K562 (cell line): ENCODE measurements around the gene FGFRL1. TPM values are rescaled to one million over a fixed set of nuclear protein-coding genes. Genes with fewer than 3 reads are reported as not detected.

Experiments used
- ATAC-seq: fragments of 200-7000 bp; cut with Tn5 transposase; 3 replicates; pipeline ENCODE4 v1.9.1; 2020; ENCODE audit warnings: moderate library complexity
- BruUV-seq: library from RNA; stranded (reverse); fragments of 400-500 nt; replicated peaks from 2 replicates; lab custom pipeline; 2021; lab: Mats Ljungman, UMichigan
- CTCF ChIA-PET: fragments of 300-600 bp; formaldehyde crosslinking; extraction: SDS; loops from one replicate; lab custom pipeline; 2021; ENCODE audit warnings: low intra/inter-chr PET ratio; lab: Yijun Ruan, JAX
- POLR2A ChIA-PET: fragments of 300-600, 350-650 bp; sonication (Branson Sonifier 250); formaldehyde crosslinking; extraction: SDS; loops from one replicate; lab custom pipeline; 2021; ENCODE audit warnings: antibody characterized with exemption, inconsistent platforms; lab: Yijun Ruan, JAX
- DNase-seq, 4 experiments: peaks; one replicate each; pipeline versions ENCODE4 v3.0.0 to v3.0.0-alpha.2; 2011 to 2018; ENCODE audit warnings: low spot score in 3 of 4, mixed read lengths in 3 of 4; ENCODE audit errors: extremely low read depth in 1 of 4
- FAIRE-seq: peaks from 2 replicates; lab custom pipeline; 2011; peaks lifted over from hg19 to GRCh38; lab: Jason Lieb, UNC
- H2AFZ ChIP-seq: 2 replicates; pipeline ENCODE4 v1.6.0; 2011; ENCODE audit warnings: low read depth, low read length, control low read depth, inconsistent platforms
- H3K27ac ChIP-seq: fragments of 200-600 bp; 3 replicates; pipeline ENCODE4 v1.8.0; 2011; ENCODE audit warnings: low read depth, mild to moderate bottlenecking, control low read depth, inconsistent platforms, low read length, moderate library complexity, mixed read lengths; ENCODE audit errors: extremely low read depth
- H3K27me3 ChIP-seq, 2 experiments: fragments of 300-600 bp in 1 of 2; 2 replicates in 1 of 2; 3 replicates in 1 of 2; pipeline versions ENCODE4 v1.6.0 to v1.8.0; 2011; ENCODE audit warnings: inconsistent platforms in 2 of 2, low read length in 2 of 2, mild to moderate bottlenecking in 1 of 2, mixed read lengths in 1 of 2, moderate library complexity in 1 of 2; ENCODE audit not compliant: control insufficient read depth in 2 of 2, insufficient read depth in 2 of 2
- H3K36me3 ChIP-seq: fragments of 300-600 bp; 3 replicates; pipeline ENCODE4 v1.8.0; 2011; ENCODE audit warnings: mild to moderate bottlenecking, low read length, inconsistent platforms; ENCODE audit not compliant: control insufficient read depth, insufficient read depth
- H3K4me1 ChIP-seq, 2 experiments: fragments of 200-600 bp in 1 of 2; replicated peaks in 1 of 2; 2 replicates in 1 of 2; 3 replicates in 1 of 2; pipeline versions ENCODE4 v1.5.1 to v1.8.0; 2011; ENCODE audit warnings: inconsistent platforms in 2 of 2, low read length in 2 of 2, mild to moderate bottlenecking in 1 of 2, mixed read lengths in 1 of 2, moderate library complexity in 1 of 2; ENCODE audit not compliant: control insufficient read depth in 2 of 2, insufficient read depth in 2 of 2
- H3K4me2 ChIP-seq: 2 replicates; pipeline ENCODE4 v1.6.1; 2011; ENCODE audit warnings: low read length, control low read depth, inconsistent platforms, mixed read lengths; ENCODE audit not compliant: insufficient read depth
- H3K4me3 ChIP-seq: fragments of 200-600 bp; sonication (generic), shearing (Covaris generic); 2 replicates; pipeline ENCODE4 v1.5.1; 2016; ENCODE audit warnings: control low read depth, inconsistent platforms
- H3K79me2 ChIP-seq: fragments of 200-600 bp; 3 replicates; pipeline ENCODE4 v1.8.0; 2011; ENCODE audit warnings: low read length, inconsistent platforms; ENCODE audit not compliant: control insufficient read depth, insufficient read depth
- H3K9ac ChIP-seq, 2 experiments: 2 replicates each; pipeline versions ENCODE4 v1.6.0 to v1.6.1; 2011; ENCODE audit warnings: low read depth in 2 of 2, low read length in 2 of 2, control low read depth in 1 of 2, inconsistent platforms in 1 of 2, mild to moderate bottlenecking in 1 of 2, mixed read lengths in 1 of 2; ENCODE audit not compliant: insufficient read depth in 1 of 2
- H3K9me1 ChIP-seq: one replicate; pipeline ENCODE4 v1.6.0; 2011; ENCODE audit warnings: inconsistent platforms, mild to moderate bottlenecking, low read length, moderate library complexity; ENCODE audit not compliant: control insufficient read depth, insufficient read depth
- H3K9me3 ChIP-seq: replicated peaks from 2 replicates; pipeline ENCODE4 v1.5.1; 2011; ENCODE audit warnings: low read depth, low read length, inconsistent platforms; ENCODE audit not compliant: control insufficient read depth, insufficient read depth
- H4K20me1 ChIP-seq: replicated peaks from 2 replicates; pipeline ENCODE4 v1.6.1; 2011; ENCODE audit warnings: low read length, inconsistent platforms, mixed read lengths; ENCODE audit not compliant: control insufficient read depth, insufficient read depth
- BCOR ChIP-seq: fragments of 450-650 bp; IDR thresholded peaks from 2 replicates; pipeline ENCODE4 v1.6.1; 2016
- NCOR1 ChIP-seq: fragments of 450-650 bp; IDR thresholded peaks from 2 replicates; pipeline ENCODE4 v1.6.1; 2016; ENCODE audit warnings: mild to moderate bottlenecking, moderate library complexity
- NELFE ChIP-seq: IDR thresholded peaks from 2 replicates; pipeline ENCODE4 v1.6.1; 2011; ENCODE audit warnings: mild to moderate bottlenecking; ENCODE audit not compliant: insufficient read depth, insufficient read length
- PTBP1 ChIP-seq: fragments of 200-400 bp; formaldehyde crosslinking; IDR thresholded peaks from 2 replicates; pipeline ENCODE4 v1.6.1; 2017; ENCODE audit warnings: low read depth, low read length
- SP2 ChIP-seq: IDR thresholded peaks from 2 replicates; pipeline ENCODE4 v1.6.1; 2011; ENCODE audit warnings: mild to moderate bottlenecking, low read depth, low read length, moderate library complexity; ENCODE audit not compliant: poor library complexity, severe bottlenecking; ENCODE audit errors: extremely low read depth
- ZBTB7A ChIP-seq: IDR thresholded peaks from 2 replicates; pipeline ENCODE4 v1.6.1; 2011; ENCODE audit warnings: low read depth, mild to moderate bottlenecking, low read length, moderate library complexity, borderline replicate concordance; ENCODE audit not compliant: control insufficient read depth
- ZNF57 ChIP-seq: fragments of 450-650 bp; formaldehyde crosslinking; IDR thresholded peaks from 2 replicates; pipeline ENCODE4 v1.4.0; 2020; ENCODE audit warnings: mild to moderate bottlenecking, moderate library complexity
- WGBS: fragments of 100-300 bp; shearing (Covaris generic); methylation state at CpG from one replicate; pipeline ENCODE4 v1.1.6; 2016; ENCODE audit warnings: low coverage, mixed read lengths; ENCODE audit not compliant: insufficient coverage; ENCODE audit errors: missing lambda C conversion rate; 5-methylcytosine and 5-hydroxymethylcytosine counted together
- in situ Hi-C: fragments of 300-500 bp; cut with MboI; formaldehyde crosslinking; loops from 4 replicates; pipeline ENCODE4 v1.15.0; 2018; ENCODE audit warnings: inconsistent platforms, mixed read lengths
- intact Hi-C: fragments of 100-400 bp; cut with micrococcal nuclease; formaldehyde crosslinking; loops from 2 replicates; pipeline ENCODE4 v1.14.2; 2022
- polyA plus RNA-seq, 8 experiments: library from polyadenylated mRNA; depleted of rRNA in 4 of 8; stranded (reverse) in 5 of 8; unstranded in 3 of 8; fragments of >200 nt; fragmentation: Nextera tagmentation in 2 of 8; fragmentation: Illumina TruSeq in 1 of 8; extraction: Ambion mirVana in 2 of 8; extraction: Trizol in 1 of 8; gene quantifications; 2 replicates each; pipeline versions ENCODE4 v1.2.1 to v1.2.3, GENCODE V29; 2011 to 2014; ENCODE audit warnings: inconsistent platforms in 1 of 8, missing spikeins in 1 of 8
- total RNA-seq, 7 experiments: library from RNA; depleted of rRNA in 6 of 7; stranded (reverse); fragments of >200 nt in 6 of 7; fragmentation: Illumina TruSeq in 2 of 7; extraction: Trizol in 2 of 7; gene quantifications; 2 replicates each; pipeline versions ENCODE4 v1.2.1 to v1.2.3, GENCODE V29; 2011 to 2021; ENCODE audit warnings: low replicate concordance in 1 of 7
- TF ChIP-seq, protein P1 (sequence below), 2 experiments: fragments of 450-650 bp in 1 of 2; IDR thresholded peaks; 2 replicates each; pipeline ENCODE4 v1.6.1; 2011 to 2017; ENCODE audit warnings: low read depth in 2 of 2, antibody characterized with exemption in 1 of 2, borderline replicate concordance in 1 of 2, low read length in 1 of 2, mild to moderate bottlenecking in 1 of 2, mixed read lengths in 1 of 2; ENCODE audit not compliant: control insufficient read depth in 1 of 2
- TF ChIP-seq, protein P2 (sequence below), 2 experiments: fragments of 450-650 bp; formaldehyde crosslinking in 1 of 2; IDR thresholded peaks; 2 replicates each; pipeline versions ENCODE4 v1.4.0 to v1.6.1; 2014 to 2020; ENCODE audit warnings: mild to moderate bottlenecking in 2 of 2, borderline replicate concordance in 1 of 2, low read depth in 1 of 2

FGFRL1 gene
- total and polyA plus RNA-seq, 9 of the 15 experiments (the other 6 are each of a cell fraction or from before 2014, with no cell fraction given) = 0.34 to 49.9 (median 14.6) TPM

DNA sequence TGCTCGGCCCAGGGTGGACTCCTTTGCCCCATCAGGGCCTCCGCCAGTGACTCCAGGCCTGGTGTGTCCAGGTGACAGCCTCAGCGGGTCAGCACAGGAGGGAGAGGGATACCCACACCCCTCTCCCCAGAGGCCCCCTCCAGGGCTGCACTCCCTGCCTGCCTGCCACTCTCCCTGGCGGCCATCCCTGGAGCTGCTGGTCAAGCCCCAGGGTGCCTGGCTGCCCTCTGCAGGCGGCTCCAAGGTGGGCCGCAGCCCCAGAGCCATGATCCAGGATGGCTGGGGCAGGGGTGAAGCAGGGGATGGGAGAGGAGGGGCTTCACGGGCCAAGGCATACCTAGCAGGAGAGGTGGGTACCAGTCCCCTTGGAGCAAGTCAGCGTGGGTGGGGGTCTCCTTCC, 3.8 kb downstream of the FGFRL1 start:
- in situ Hi-C loops (no loop called here), intact Hi-C loops (no loop called here)
- Histone ChIP-seq H3K4me3 (no peak overlapping the region), H3K9ac (peak overlapping the region in 1 of 2 experiments; percentile 13; a peak in 1 of 4 replicates), H3K36me3 (peaks cover 12% of the 10 kb centered on the region; the same call in 2 of the 3 replicates), H3K79me2 (peaks cover 15% of the 10 kb centered on the region), H3K9me1 (peaks cover 10% of the 10 kb centered on the region), H2AFZ (no peak overlapping the region), H4K20me1 (peaks cover 7% of the 10 kb centered on the region; the same call in 1 of the 2 replicates), H3K9me3 (no peaks in the 10 kb centered on the region), H3K27me3 (no peaks in the 10 kb centered on the region), H3K4me1 (peaks cover 7 to 90% of the 10 kb centered on the region in 2 experiments; a peak in 4 of 5 replicates), H3K27ac (no peak overlapping the region), H3K4me2 (no peak overlapping the region)
- BruUV-seq = no TSS peak
- DNase-seq (peak in 1 of 4 experiments; percentile 19), ATAC-seq (no peak), FAIRE-seq (no peak)
- POLR2A ChIA-PET = interaction anchor here (0.6 to 2.7 kb wide), 4 partner anchors 9 to 72 kb away, joined by 3 to 7 read pairs (median 4); no protein-coding TSS in a partner anchor
- CTCF ChIA-PET = no interaction called here
- WGBS = 88% methylated on average over 6 of the region's 8 CpGs
- TF ChIP-seq ZBTB7A = peak; percentile 64
- no peak for TF ChIP-seq NCOR1
- TF ChIP-seq, protein P1, sequence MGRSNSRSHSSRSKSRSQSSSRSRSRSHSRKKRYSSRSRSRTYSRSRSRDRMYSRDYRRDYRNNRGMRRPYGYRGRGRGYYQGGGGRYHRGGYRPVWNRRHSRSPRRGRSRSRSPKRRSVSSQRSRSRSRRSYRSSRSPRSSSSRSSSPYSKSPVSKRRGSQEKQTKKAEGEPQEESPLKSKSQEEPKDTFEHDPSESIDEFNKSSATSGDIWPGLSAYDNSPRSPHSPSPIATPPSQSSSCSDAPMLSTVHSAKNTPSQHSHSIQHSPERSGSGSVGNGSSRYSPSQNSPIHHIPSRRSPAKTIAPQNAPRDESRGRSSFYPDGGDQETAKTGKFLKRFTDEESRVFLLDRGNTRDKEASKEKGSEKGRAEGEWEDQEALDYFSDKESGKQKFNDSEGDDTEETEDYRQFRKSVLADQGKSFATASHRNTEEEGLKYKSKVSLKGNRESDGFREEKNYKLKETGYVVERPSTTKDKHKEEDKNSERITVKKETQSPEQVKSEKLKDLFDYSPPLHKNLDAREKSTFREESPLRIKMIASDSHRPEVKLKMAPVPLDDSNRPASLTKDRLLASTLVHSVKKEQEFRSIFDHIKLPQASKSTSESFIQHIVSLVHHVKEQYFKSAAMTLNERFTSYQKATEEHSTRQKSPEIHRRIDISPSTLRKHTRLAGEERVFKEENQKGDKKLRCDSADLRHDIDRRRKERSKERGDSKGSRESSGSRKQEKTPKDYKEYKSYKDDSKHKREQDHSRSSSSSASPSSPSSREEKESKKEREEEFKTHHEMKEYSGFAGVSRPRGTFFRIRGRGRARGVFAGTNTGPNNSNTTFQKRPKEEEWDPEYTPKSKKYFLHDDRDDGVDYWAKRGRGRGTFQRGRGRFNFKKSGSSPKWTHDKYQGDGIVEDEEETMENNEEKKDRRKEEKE (IDR thresholded peaks at IDR 0.05; ENCODE audit: borderline replicate concordance in 1 of 2, control insufficient read depth in 1 of 2, low read depth in 2 of 2, low read length in 1 of 2) = no peak
- TF ChIP-seq BCOR = no peak
- no peak for TF ChIP-seq ZNF57 (CRISPR knock-in tag)
- no peak for TF ChIP-seq SP2
- no peak for TF ChIP-seq NELFE
- TF ChIP-seq, protein P2, sequence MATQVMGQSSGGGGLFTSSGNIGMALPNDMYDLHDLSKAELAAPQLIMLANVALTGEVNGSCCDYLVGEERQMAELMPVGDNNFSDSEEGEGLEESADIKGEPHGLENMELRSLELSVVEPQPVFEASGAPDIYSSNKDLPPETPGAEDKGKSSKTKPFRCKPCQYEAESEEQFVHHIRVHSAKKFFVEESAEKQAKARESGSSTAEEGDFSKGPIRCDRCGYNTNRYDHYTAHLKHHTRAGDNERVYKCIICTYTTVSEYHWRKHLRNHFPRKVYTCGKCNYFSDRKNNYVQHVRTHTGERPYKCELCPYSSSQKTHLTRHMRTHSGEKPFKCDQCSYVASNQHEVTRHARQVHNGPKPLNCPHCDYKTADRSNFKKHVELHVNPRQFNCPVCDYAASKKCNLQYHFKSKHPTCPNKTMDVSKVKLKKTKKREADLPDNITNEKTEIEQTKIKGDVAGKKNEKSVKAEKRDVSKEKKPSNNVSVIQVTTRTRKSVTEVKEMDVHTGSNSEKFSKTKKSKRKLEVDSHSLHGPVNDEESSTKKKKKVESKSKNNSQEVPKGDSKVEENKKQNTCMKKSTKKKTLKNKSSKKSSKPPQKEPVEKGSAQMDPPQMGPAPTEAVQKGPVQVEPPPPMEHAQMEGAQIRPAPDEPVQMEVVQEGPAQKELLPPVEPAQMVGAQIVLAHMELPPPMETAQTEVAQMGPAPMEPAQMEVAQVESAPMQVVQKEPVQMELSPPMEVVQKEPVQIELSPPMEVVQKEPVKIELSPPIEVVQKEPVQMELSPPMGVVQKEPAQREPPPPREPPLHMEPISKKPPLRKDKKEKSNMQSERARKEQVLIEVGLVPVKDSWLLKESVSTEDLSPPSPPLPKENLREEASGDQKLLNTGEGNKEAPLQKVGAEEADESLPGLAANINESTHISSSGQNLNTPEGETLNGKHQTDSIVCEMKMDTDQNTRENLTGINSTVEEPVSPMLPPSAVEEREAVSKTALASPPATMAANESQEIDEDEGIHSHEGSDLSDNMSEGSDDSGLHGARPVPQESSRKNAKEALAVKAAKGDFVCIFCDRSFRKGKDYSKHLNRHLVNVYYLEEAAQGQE (IDR thresholded peaks at IDR 0.05; ENCODE audit: borderline replicate concordance) = no peak
- TF ChIP-seq, protein P2 (CRISPR knock-in tag; IDR thresholded peaks at IDR 0.05; ENCODE audit: low read depth) = no peak
- TF ChIP-seq PTBP1 = no peak
